Measurements from ENCODE around the gene TASP1.
"Not testable (repeated sequence)": the region's sequence is repeated elsewhere in the genome, so short reads cannot be mapped to it uniquely, and the experiment has no call there.

Gene TASP1

GRCh38 chr20:13395232-13395631, 243.5 kb downstream of the TASP1 start:
- in situ Hi-C loops (cut with MboI; ENCODE audit: low pct_unique_long_range_greater_than_20kb, low sequenced_read_pairs, unreplicated experiment): no loop called here
- DNase-seq (ENCODE audit: low spot score): no peak
- TF ChIP-seq CTCF (IDR thresholded peaks at IDR 0.05; ENCODE audit: extremely low read depth, insufficient read depth, missing control alignments): no peak

GRCh38 chr20:13392391-13392790, 246.3 kb downstream of the TASP1 start:
- no peak for TF ChIP-seq CTCF (IDR thresholded peaks at IDR 0.05; ENCODE audit: extremely low read depth, insufficient read depth, missing control alignments)
- in situ Hi-C loops (cut with MboI; ENCODE audit: low pct_unique_long_range_greater_than_20kb, low sequenced_read_pairs, unreplicated experiment): no loop called here

GRCh38 chr20:13389115-13389514, 249.6 kb downstream of the TASP1 start:
- no peak for TF ChIP-seq CTCF (IDR thresholded peaks at IDR 0.05; ENCODE audit: extremely low read depth, insufficient read depth, missing control alignments)
- in situ Hi-C loops (cut with MboI; ENCODE audit: low pct_unique_long_range_greater_than_20kb, low sequenced_read_pairs, unreplicated experiment): no loop called here
- DNase-seq (ENCODE audit: low spot score): no peak

More at GRCh38 chr20:13392391-13392790, 246.3 kb downstream of the TASP1 start:
- DNase-seq (ENCODE audit: low spot score): no peak

GRCh38 chr20:13384132-13384531, 254.6 kb downstream of the TASP1 start:
- in situ Hi-C loops (cut with MboI; ENCODE audit: low pct_unique_long_range_greater_than_20kb, low sequenced_read_pairs, unreplicated experiment): no loop called here
- TF ChIP-seq CTCF (IDR thresholded peaks at IDR 0.05; ENCODE audit: extremely low read depth, insufficient read depth, missing control alignments): no peak
- DNase-seq (ENCODE audit: low spot score): peak; percentile 18

- in situ Hi-C loops (cut with MboI; ENCODE audit: low pct_unique_long_range_greater_than_20kb, low sequenced_read_pairs, unreplicated experiment): no loop called here
- no peak for DNase-seq (ENCODE audit: low spot score)
- TF ChIP-seq CTCF (IDR thresholded peaks at IDR 0.05; ENCODE audit: extremely low read depth, insufficient read depth, missing control alignments): no peak
These were observed 255.9 kb downstream of the TASP1 start for GRCh38 chr20:13382786-13383185.

GRCh38 chr20:13380497-13381229, 258.1 kb downstream of the TASP1 start:
- in situ Hi-C loops (cut with MboI; ENCODE audit: low pct_unique_long_range_greater_than_20kb, low sequenced_read_pairs, unreplicated experiment); DNase-seq (ENCODE audit: low spot score): not testable (repeated sequence)

- no peak for TF ChIP-seq CTCF (IDR thresholded peaks at IDR 0.05; ENCODE audit: extremely low read depth, insufficient read depth, missing control alignments)
- no peak for DNase-seq (ENCODE audit: low spot score)
- in situ Hi-C loops (cut with MboI; ENCODE audit: low pct_unique_long_range_greater_than_20kb, low sequenced_read_pairs, unreplicated experiment): loop anchor here (25.0 kb wide), 1 partner anchor 89 kb away; no protein-coding TSS in a partner anchor
These were observed 265.3 kb downstream of the TASP1 start for GRCh38 chr20:13373400-13373799.
